Stomach (tissue), 9 donors: Measurements from ENCODE around the gene GRIK2. TPM values are rescaled to one million over a fixed set of nuclear protein-coding genes. Genes with fewer than 3 reads are reported as not detected.

Source experiments
- DNase-seq, 2 donors: peaks; one replicate each; pipeline versions ENCODE4 v3.0.0 to v3.0.0-alpha.2; 2013 to 2019
- H3K27ac ChIP-seq, 5 donors: fragments of 200-600 bp in 4 of 5; sonication (generic) in 4 of 5; one replicate each; pipeline ENCODE4 v1.5.1; 2013 to 2019; ENCODE audit warnings: mild to moderate bottlenecking in 1 of 5, moderate library complexity in 1 of 5
- H3K27me3 ChIP-seq, 3 donors: fragments of 200-600 bp; sonication (generic); one replicate each; pipeline ENCODE4 v1.5.1; 2017 to 2019; ENCODE audit warnings: mixed run types in 1 of 3
- H3K36me3 ChIP-seq, 4 donors: fragments of 200-600 bp; sonication (generic); 1 replicate in 3 of 4; 2 replicates in 1 of 4; pipeline ENCODE4 v1.5.1; 2016 to 2019
- H3K4me1 ChIP-seq, 4 donors: fragments of 200-600 bp; sonication (generic); one replicate each; pipeline ENCODE4 v1.5.1; 2016 to 2019
- H3K4me3 ChIP-seq, 4 donors: fragments of 200-600 bp; sonication (generic) in 3 of 4; one replicate each; pipeline ENCODE4 v1.5.1; 2016 to 2019; ENCODE audit warnings: mild to moderate bottlenecking in 1 of 4
- H3K9me3 ChIP-seq, 4 donors: fragments of 200-600 bp; sonication (generic); one replicate each; pipeline ENCODE4 v1.5.1; 2016 to 2019
- CTCF ChIP-seq, 7 experiments: fragments of 450-650 bp in 4 of 7; fragments of 200-600 bp in 3 of 7; sonication (generic) in 3 of 7; IDR thresholded peaks; one replicate each; pipeline ENCODE4 v1.5.1; 2016 to 2019; ENCODE audit warnings: antibody characterized with exemption in 7 of 7, control low read depth in 2 of 7, mild to moderate bottlenecking in 1 of 7
- EP300 ChIP-seq: sonication (generic); formaldehyde crosslinking; IDR thresholded peaks from one replicate; pipeline ENCODE4 v1.6.1; 2017; ENCODE audit warnings: antibody characterized with exemption
- POLR2A ChIP-seq, 4 donors: fragments of 450-650 bp; IDR thresholded peaks; one replicate each; pipeline ENCODE4 v1.6.1; 2016; ENCODE audit warnings: antibody characterized with exemption in 4 of 4, control low read depth in 2 of 4, mild to moderate bottlenecking in 1 of 4, moderate library complexity in 1 of 4
- POLR2AphosphoS5 ChIP-seq, 3 donors: sonication (generic); formaldehyde crosslinking; IDR thresholded peaks; one replicate each; pipeline ENCODE4 v1.6.1; 2016; ENCODE audit warnings: antibody characterized with exemption in 3 of 3
- WGBS, 5 donors: extraction: QIAGEN DNeasy Blood & Tissue Kit in 3 of 5; methylation state at CpG; one replicate each; pipeline versions ENCODE4 v1.1.5 to v1.1.7; 2013 to 2018; 5-methylcytosine and 5-hydroxymethylcytosine counted together
- intact Hi-C: fragments of 100-400 bp; cut with DNase I; formaldehyde crosslinking; loops from one replicate; pipeline ENCODE4 v1.15.1; 2023; ENCODE audit warnings: low total_unique reads
- polyA plus RNA-seq, 3 donors: library from polyadenylated mRNA; stranded (reverse); fragments of 200-250 nt; gene quantifications; one replicate each; pipeline ENCODE4 v1.2.3, GENCODE V29; 2013
- total RNA-seq, 5 donors: library from RNA; depleted of rRNA; stranded (reverse); fragments of >200 nt; gene quantifications; one replicate each; pipeline versions ENCODE4 v1.1.0 to v1.2.3, GENCODE V29; 2014 to 2016
- donor health status: healthy with polysubstance abuse.
- donor health status: Bipolar disorder and iron deficiency.
- donor health status: healthy.

GRIK2 gene
- total and polyA plus RNA-seq, 8 donors: 0.06 to 7.7 (median 0.50) TPM; not detected in 3

GRCh38 chr6:101738481-101738880 lies 345.0 kb downstream of the GRIK2 start:
- H3K9me3 ChIP-seq: peaks cover 0 to 12% (median 5%) of the 10 kb centered on the region in 4 donors
- H3K27ac ChIP-seq: no peak overlapping the region
- H3K36me3 ChIP-seq: no peaks in the 10 kb centered on the region
- TF ChIP-seq POLR2AphosphoS5 (IDR thresholded peaks at IDR 0.05): no peak
- TF ChIP-seq CTCF (IDR thresholded peaks at IDR 0.05): no peak
- no peak for TF ChIP-seq POLR2A (IDR thresholded peaks at IDR 0.05)
- no peak for TF ChIP-seq EP300
- H3K27me3 ChIP-seq: no peaks in the 10 kb centered on the region
- H3K4me3 ChIP-seq: no peak overlapping the region
- H3K4me1 ChIP-seq: peaks cover 0 to 11% (median 0%) of the 10 kb centered on the region in 4 donors
- intact Hi-C loops: no loop called here
- no peak for DNase-seq
- WGBS, 5 donors: 78 to 93% (median 84%) methylated on average over 1 of the region's 1 CpG

GRCh38 chr6:101740631-101741030 lies 347.1 kb downstream of the GRIK2 start:
- no peak for DNase-seq
- Histone ChIP-seq H3K9me3 (peaks cover 0 to 11% (median 5%) of the 10 kb centered on the region in 4 donors), H3K36me3 (no peaks in the 10 kb centered on the region), H3K27ac (no peak overlapping the region), H3K4me3 (no peak overlapping the region), H3K4me1 (peaks cover 0 to 11% (median 0%) of the 10 kb centered on the region in 4 donors), H3K27me3 (no peaks in the 10 kb centered on the region)
- TF ChIP-seq CTCF (IDR thresholded peaks at IDR 0.05): no peak
- intact Hi-C loops: no loop called here
- 52 to 65% (median 61%) methylated on average over 2 of the region's 2 CpGs for WGBS, 5 donors

GRCh38 chr6:101741474-101742171 lies 348.1 kb downstream of the GRIK2 start:
- Histone ChIP-seq H3K4me1 (peaks cover 0 to 11% (median 0%) of the 10 kb centered on the region in 4 donors), H3K27me3 (no peaks in the 10 kb centered on the region), H3K27ac (no peak overlapping the region), H3K9me3 (peaks cover 0 to 2% (median under 1%) of the 10 kb centered on the region in 4 donors), H3K36me3 (no peaks in the 10 kb centered on the region), H3K4me3 (no peak overlapping the region)
- intact Hi-C loops: no loop called here
- TF ChIP-seq POLR2AphosphoS5 (IDR thresholded peaks at IDR 0.05) (no peak), CTCF (IDR thresholded peaks at IDR 0.05) (no peak), POLR2A (IDR thresholded peaks at IDR 0.05) (no peak), EP300 (no peak)
- WGBS, 5 donors: 27 to 41% (median 32%) methylated on average over 2 of the region's 2 CpGs
- peak in 1 of 2 donors; percentile 32 for DNase-seq

GRCh38 chr6:101747160-101747559 lies 353.7 kb downstream of the GRIK2 start:
- no peak for TF ChIP-seq EP300
- TF ChIP-seq POLR2AphosphoS5 (IDR thresholded peaks at IDR 0.05): no peak
- TF ChIP-seq POLR2A (IDR thresholded peaks at IDR 0.05): no peak
- no peak for TF ChIP-seq CTCF (IDR thresholded peaks at IDR 0.05)
- DNase-seq: no peak
- no peaks in the 10 kb centered on the region for H3K36me3 ChIP-seq
- H3K4me1 ChIP-seq: peaks cover 0 to 8% (median 0%) of the 10 kb centered on the region in 4 donors
- H3K27ac ChIP-seq: no peak overlapping the region
- intact Hi-C loops: no loop called here
- H3K9me3 ChIP-seq: no peaks in the 10 kb centered on the region
- H3K4me3 ChIP-seq: no peak overlapping the region
- H3K27me3 ChIP-seq: no peaks in the 10 kb centered on the region
